GM23338 (cell line): ENCODE measurements around the gene CTSC. TPM values are rescaled to one million over a fixed set of nuclear protein-coding genes. Genes with fewer than 3 reads are reported as not detected.

Experiments used
- ATAC-seq: fragments of 200-7000 bp; cut with Tn5 transposase; 3 replicates; pipeline ENCODE4 v1.9.1; 2020
- DNase-seq: peaks from one replicate; pipeline ENCODE4 v3.0.0-alpha.2; 2015; ENCODE audit warnings: low spot score
- H2AFZ ChIP-seq: fragments of 200-600 bp; sonication (generic); 2 replicates; pipeline ENCODE4 v1.8.0; 2016; ENCODE audit warnings: antibody characterized with exemption, mild to moderate bottlenecking, moderate library complexity
- H3F3A ChIP-seq: fragments of 200-600 bp; sonication (generic); replicated peaks from 2 replicates; pipeline ENCODE4 v1.8.0; 2017; ENCODE audit warnings: antibody characterized with exemption, mixed run types, low read depth
- H3K27ac ChIP-seq: fragments of 200-600 bp; sonication (generic); 2 replicates; pipeline ENCODE4 v1.6.1; 2016; ENCODE audit warnings: low read depth
- H3K27me3 ChIP-seq: fragments of 200-600 bp; sonication (generic); 2 replicates; pipeline ENCODE4 v1.8.0; 2016; ENCODE audit warnings: mild to moderate bottlenecking, mixed run types, moderate library complexity; ENCODE audit not compliant: insufficient read depth
- H3K36me3 ChIP-seq: fragments of 200-600 bp; sonication (generic); 2 replicates; pipeline ENCODE4 v1.8.0; 2016; ENCODE audit warnings: mild to moderate bottlenecking; ENCODE audit not compliant: insufficient read depth
- H3K4me1 ChIP-seq: fragments of 200-600 bp; sonication (generic); 2 replicates; pipeline ENCODE4 v1.8.0; 2016; ENCODE audit warnings: mild to moderate bottlenecking, moderate library complexity; ENCODE audit not compliant: insufficient read depth
- H3K4me2 ChIP-seq: fragments of 200-600 bp; sonication (generic); 2 replicates; pipeline ENCODE4 v1.7.1; 2017; ENCODE audit warnings: mixed run types
- H3K4me3 ChIP-seq: fragments of 200-600 bp; sonication (generic); 2 replicates; pipeline ENCODE4 v1.6.1; 2016; ENCODE audit warnings: mixed run types
- H3K79me2 ChIP-seq: fragments of 200-600 bp; sonication (generic); replicated peaks from 2 replicates; pipeline ENCODE4 v1.8.0; 2017; ENCODE audit warnings: mild to moderate bottlenecking; ENCODE audit not compliant: insufficient read depth
- H3K9me2 ChIP-seq: fragments of 200-600 bp; sonication (generic); 2 replicates; pipeline ENCODE4 v1.8.0; 2017; ENCODE audit not compliant: insufficient read depth
- H4K20me1 ChIP-seq: fragments of 200-600 bp; sonication (generic); replicated peaks from 2 replicates; pipeline ENCODE4 v1.8.0; 2017; ENCODE audit warnings: mild to moderate bottlenecking; ENCODE audit not compliant: insufficient read depth
- H3K27ac Mint-ChIP-seq: 2 replicates; pipeline ENCODE4 v1.8.0; 2020; ENCODE audit warnings: inconsistent platforms, mild to moderate bottlenecking, moderate library complexity, mixed read lengths
- H3K27me3 Mint-ChIP-seq: 3 replicates; pipeline ENCODE4 v1.8.0; 2022; ENCODE audit warnings: low read depth, mild to moderate bottlenecking, moderate library complexity, mixed read lengths, inconsistent platforms; ENCODE audit not compliant: insufficient read depth, poor library complexity
- H3K36me3 Mint-ChIP-seq: 3 replicates; pipeline ENCODE4 v1.8.0; 2021; ENCODE audit warnings: low read depth, mild to moderate bottlenecking, inconsistent platforms, moderate library complexity, mixed read lengths
- H3K4me1 Mint-ChIP-seq: 3 replicates; pipeline ENCODE4 v1.8.0; 2020; ENCODE audit warnings: mild to moderate bottlenecking, inconsistent platforms, mixed read lengths
- H3K4me3 Mint-ChIP-seq: 3 replicates; pipeline ENCODE4 v1.8.0; 2021; ENCODE audit warnings: moderate library complexity, mild to moderate bottlenecking, inconsistent platforms, mixed read lengths
- H3K9me3 Mint-ChIP-seq: 3 replicates; pipeline ENCODE4 v1.8.0; 2020; ENCODE audit warnings: moderate library complexity, mild to moderate bottlenecking, inconsistent platforms, mixed read lengths
- CREB1 ChIP-seq: fragments of 250-450 bp; sonication (Bioruptor Pico); IDR thresholded peaks from 2 replicates; pipeline ENCODE4 v1.5.0; 2020; ENCODE audit warnings: low read depth, mild to moderate bottlenecking, moderate library complexity
- CTCF ChIP-seq, 2 experiments: fragments of 200-600 bp in 1 of 2; sonication (generic) in 1 of 2; conservative IDR thresholded peaks; 2 replicates each; pipeline versions ENCODE4 v1.5.1 to v1.6.1; 2016 to 2017; ENCODE audit warnings: antibody characterized with exemption in 2 of 2, low read depth in 2 of 2, mild to moderate bottlenecking in 2 of 2, moderate library complexity in 1 of 2
- EZH2phosphoT487 ChIP-seq: fragments of 200-600 bp; sonication (generic); IDR thresholded peaks from one replicate; pipeline ENCODE4 v1.8.1; 2018; ENCODE audit warnings: antibody characterized with exemption; ENCODE audit not compliant: unreplicated experiment
- JUNB ChIP-seq: IDR thresholded peaks from one replicate; pipeline ENCODE4 v1.6.1; 2016; ENCODE audit warnings: antibody characterized with exemption; ENCODE audit not compliant: unreplicated experiment
- REST ChIP-seq: IDR thresholded peaks from one replicate; pipeline ENCODE4 v1.6.1; 2018; ENCODE audit warnings: antibody characterized with exemption; ENCODE audit not compliant: unreplicated experiment
- STAT1 ChIP-seq: IDR thresholded peaks from one replicate; pipeline ENCODE4 v1.6.1; 2016; ENCODE audit warnings: antibody characterized with exemption; ENCODE audit not compliant: unreplicated experiment
- ZNF114 ChIP-seq: fragments of 250-450 bp; sonication (Bioruptor Pico); IDR thresholded peaks from 2 replicates; pipeline ENCODE4 v1.5.0; 2020; ENCODE audit warnings: mild to moderate bottlenecking, moderate library complexity
- ZNF331 ChIP-seq: fragments of 250-450 bp; sonication (Bioruptor Pico); IDR thresholded peaks from 2 replicates; pipeline ENCODE4 v1.5.0; 2020; ENCODE audit warnings: low read depth, mild to moderate bottlenecking, moderate library complexity
- polyA plus RNA-seq: library from polyadenylated mRNA; unstranded; fragments of >200 nt; fragmentation: Nextera tagmentation; extraction: Ambion mirVana; gene quantifications from 2 replicates; pipeline ENCODE4 v1.2.1, GENCODE V29; 2016
- total RNA-seq: library from RNA; depleted of rRNA; stranded (reverse); fragments of >200 nt; shearing (Covaris generic); gene quantifications from 2 replicates; pipeline ENCODE4 v1.2.3, GENCODE V29; 2014

The CTSC gene
- total and polyA plus RNA-seq, 2 experiments from 2014 or later: 408 to 444 TPM

- Histone ChIP-seq H3K4me2 (no peak overlapping the region), H2AFZ (no peak overlapping the region), H3F3A (no peaks in the 10 kb centered on the region), H3K4me3 (no peak overlapping the region), H3K9me2 (no peaks in the 10 kb centered on the region), H3K79me2 (peaks cover 34% of the 10 kb centered on the region), H3K4me1 (peaks cover 22% of the 10 kb centered on the region), H4K20me1 (no peaks in the 10 kb centered on the region), H3K27me3 (no peaks in the 10 kb centered on the region), H3K36me3 (peaks cover 33% of the 10 kb centered on the region), H3K27ac (no peak overlapping the region; the same call in 1 of the 2 replicates)
- Mint-ChIP-seq H3K27ac (peak overlapping the region; percentile 50; the same call in 1 of the 2 replicates), H3K36me3 (peaks cover 92% of the 10 kb centered on the region), H3K4me1 (peaks cover 34% of the 10 kb centered on the region), H3K27me3 (no peaks in the 10 kb centered on the region), H3K9me3 (no peaks in the 10 kb centered on the region), H3K4me3 (no peak overlapping the region; the same call in 2 of the 3 replicates)
- DNase-seq: no peak
- TF ChIP-seq EZH2phosphoT487: no peak
- ATAC-seq: no peak
Observed at GRCh38 chr11:88295028-88295427, 42.5 kb downstream of the CTSC start.

- Mint-ChIP-seq H3K27ac (no peak overlapping the region), H3K4me3 (no peak overlapping the region), H3K27me3 (no peaks in the 10 kb centered on the region), H3K4me1 (peaks cover 25% of the 10 kb centered on the region), H3K9me3 (no peaks in the 10 kb centered on the region; the same call in 2 of the 3 replicates), H3K36me3 (peaks cover 90% of the 10 kb centered on the region)
- Histone ChIP-seq H3K27ac (no peak overlapping the region), H3K79me2 (peaks cover 23% of the 10 kb centered on the region), H3K4me2 (no peak overlapping the region), H3K4me1 (peaks cover 14% of the 10 kb centered on the region; the same call in 1 of the 2 replicates), H3K4me3 (no peak overlapping the region), H3K36me3 (peaks cover 33% of the 10 kb centered on the region), H3F3A (no peaks in the 10 kb centered on the region), H4K20me1 (no peaks in the 10 kb centered on the region), H3K27me3 (no peaks in the 10 kb centered on the region), H3K9me2 (no peaks in the 10 kb centered on the region), H2AFZ (no peak overlapping the region)
- DNase-seq: no peak
- TF ChIP-seq ZNF114: no peak
- TF ChIP-seq JUNB: no peak
- no peak for TF ChIP-seq STAT1
- ATAC-seq: no peak
Observed at GRCh38 chr11:88293931-88294330, 43.6 kb downstream of the CTSC start.

GRCh38 chr11:88292171-88292843 lies 45.2 kb downstream of the CTSC start:
- H3K4me2 ChIP-seq: no peak overlapping the region
- H3K4me3 Mint-ChIP-seq: no peak overlapping the region
- no peaks in the 10 kb centered on the region; the same call in 2 of the 3 replicates for H3K9me3 Mint-ChIP-seq
- peaks cover 9% of the 10 kb centered on the region for H3K4me1 Mint-ChIP-seq
- no peaks in the 10 kb centered on the region for H4K20me1 ChIP-seq
- no peaks in the 10 kb centered on the region for H3K27me3 Mint-ChIP-seq
- peaks cover 7% of the 10 kb centered on the region; the same call in 1 of the 2 replicates for H3K79me2 ChIP-seq
- ATAC-seq (no peak), DNase-seq (no peak)
- H3F3A ChIP-seq: no peaks in the 10 kb centered on the region
- H2AFZ ChIP-seq: no peak overlapping the region
- no peak overlapping the region; the same call in 1 of the 2 replicates for H3K27ac ChIP-seq
- peaks cover 33% of the 10 kb centered on the region for H3K36me3 ChIP-seq
- H3K27ac Mint-ChIP-seq: no peak overlapping the region
- TF ChIP-seq REST: no peak
- TF ChIP-seq ZNF331 (CRISPR knock-in tag): no peak
- no peak for TF ChIP-seq ZNF114
- TF ChIP-seq CTCF (conservative IDR thresholded peaks at IDR 0.05; ENCODE audit: low read depth in 2 of 2): peak in 1 of 2 experiments; percentile 17; a peak in 1 of 4 replicates
- no peak for TF ChIP-seq CREB1 (CRISPR knock-in tag)
- no peaks in the 10 kb centered on the region for H3K4me1 ChIP-seq
- H3K27me3 ChIP-seq: no peaks in the 10 kb centered on the region
- peaks cover 90% of the 10 kb centered on the region for H3K36me3 Mint-ChIP-seq
- H3K9me2 ChIP-seq: no peaks in the 10 kb centered on the region
- H3K4me3 ChIP-seq: no peak overlapping the region
